ENCODE measurements around the gene CDK14. TPM values are rescaled to one million over a fixed set of nuclear protein-coding genes. Genes with fewer than 3 reads are reported as not detected.

The CDK14 gene
- total RNA-seq, 1 experiment from 2014 or later = 39.1 TPM

GRCh38 chr7:90839727-90840291 lies 243.7 kb downstream of the CDK14 start:
- ChIA-PET POLR2A (ENCODE audit: unreplicated experiment) (no interaction called here), CTCF (no interaction called here)
- TF ChIP-seq EZH2 (IDR thresholded peaks at IDR 0.05; ENCODE audit: low read depth) = no peak
- H3K27ac ChIP-seq = no peak overlapping the region
- intact Hi-C loops (cut with micrococcal nuclease; ENCODE audit: unreplicated experiment) = no loop called here
- no peaks in the 10 kb centered on the region for H3K79me2 ChIP-seq (ENCODE audit: low read depth)
- no peaks in the 10 kb centered on the region for H3K36me3 ChIP-seq (ENCODE audit: low read depth)
- no peaks in the 10 kb centered on the region for H3K9me3 ChIP-seq (ENCODE audit: insufficient read depth, low read depth)
- H3K4me1 ChIP-seq (replicated peaks; ENCODE audit: insufficient read depth) = no peaks in the 10 kb centered on the region
- H3F3A ChIP-seq (ENCODE audit: insufficient read depth, low read depth) = no peaks in the 10 kb centered on the region
- H3K9me2 ChIP-seq (ENCODE audit: insufficient read depth) = no peaks in the 10 kb centered on the region
- H3K27me3 ChIP-seq (ENCODE audit: insufficient read depth, low read depth) = no peaks in the 10 kb centered on the region
- BruUV-seq (replicated peaks) = no TSS peak
- H2AFZ ChIP-seq = no peak overlapping the region
- H3K4me2 ChIP-seq = no peak overlapping the region
- no peaks in the 10 kb centered on the region for H4K20me1 ChIP-seq (ENCODE audit: insufficient read depth)
- no peak overlapping the region for H3K4me3 ChIP-seq
- no peak for DNase-seq

DNA sequence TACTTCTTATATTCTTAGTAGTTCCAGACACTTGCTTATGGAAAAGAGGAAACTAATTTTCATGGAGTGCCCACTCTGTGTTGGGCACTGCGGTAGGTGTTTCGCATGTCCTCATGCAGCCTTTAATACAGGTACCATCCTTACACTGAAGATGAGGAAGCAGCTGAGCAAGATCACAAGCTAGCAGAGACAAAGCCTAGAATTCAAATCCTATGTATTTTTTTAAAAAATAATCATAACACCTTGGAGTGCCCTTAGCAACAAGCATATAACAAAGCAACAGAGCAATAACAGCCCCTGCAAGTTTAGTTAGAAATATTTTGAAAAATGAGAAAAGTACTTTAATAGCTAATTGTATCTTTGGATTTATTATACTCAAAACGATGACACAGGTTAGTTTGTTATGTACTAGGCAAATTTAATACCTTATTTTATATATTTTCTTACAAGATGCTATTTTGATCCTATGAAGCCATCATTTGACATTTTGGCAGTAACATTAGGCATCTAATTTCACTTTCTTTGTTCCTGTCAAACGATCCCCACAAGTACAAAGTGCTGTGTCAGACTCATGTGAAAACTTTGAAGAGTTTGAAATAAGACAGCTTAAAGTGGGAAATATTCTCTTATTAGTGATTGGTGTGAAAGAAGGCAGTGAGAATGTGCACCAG lies 245.8 kb downstream of the CDK14 start:
- BruUV-seq (replicated peaks) = no TSS peak
- CTCF ChIA-PET = interaction anchor here (0.5 kb wide), 1 partner anchor 65 kb away, joined by 4 read pairs; no protein-coding TSS in a partner anchor
- no peak overlapping the region for H3K4me2 ChIP-seq

GRCh38 chr7:90842430-90842788 lies 246.3 kb downstream of the CDK14 start:
- Histone ChIP-seq H3K9me2 (ENCODE audit: insufficient read depth) (no peaks in the 10 kb centered on the region), H3K27me3 (ENCODE audit: insufficient read depth, low read depth) (no peaks in the 10 kb centered on the region), H3F3A (ENCODE audit: insufficient read depth, low read depth) (no peaks in the 10 kb centered on the region), H3K36me3 (ENCODE audit: low read depth) (no peaks in the 10 kb centered on the region), H3K4me3 (no peak overlapping the region), H3K27ac (no peak overlapping the region), H3K4me1 (replicated peaks; ENCODE audit: insufficient read depth) (no peaks in the 10 kb centered on the region), H3K9me3 (ENCODE audit: insufficient read depth, low read depth) (no peaks in the 10 kb centered on the region), H2AFZ (no peak overlapping the region), H4K20me1 (ENCODE audit: insufficient read depth) (no peaks in the 10 kb centered on the region), H3K79me2 (ENCODE audit: low read depth) (no peaks in the 10 kb centered on the region), H3K4me2 (no peak overlapping the region)
- ChIA-PET POLR2A (ENCODE audit: unreplicated experiment) (no interaction called here), CTCF (no interaction called here)
- TF ChIP-seq EZH2 (IDR thresholded peaks at IDR 0.05; ENCODE audit: low read depth) = no peak
- TF ChIP-seq, protein P1, sequence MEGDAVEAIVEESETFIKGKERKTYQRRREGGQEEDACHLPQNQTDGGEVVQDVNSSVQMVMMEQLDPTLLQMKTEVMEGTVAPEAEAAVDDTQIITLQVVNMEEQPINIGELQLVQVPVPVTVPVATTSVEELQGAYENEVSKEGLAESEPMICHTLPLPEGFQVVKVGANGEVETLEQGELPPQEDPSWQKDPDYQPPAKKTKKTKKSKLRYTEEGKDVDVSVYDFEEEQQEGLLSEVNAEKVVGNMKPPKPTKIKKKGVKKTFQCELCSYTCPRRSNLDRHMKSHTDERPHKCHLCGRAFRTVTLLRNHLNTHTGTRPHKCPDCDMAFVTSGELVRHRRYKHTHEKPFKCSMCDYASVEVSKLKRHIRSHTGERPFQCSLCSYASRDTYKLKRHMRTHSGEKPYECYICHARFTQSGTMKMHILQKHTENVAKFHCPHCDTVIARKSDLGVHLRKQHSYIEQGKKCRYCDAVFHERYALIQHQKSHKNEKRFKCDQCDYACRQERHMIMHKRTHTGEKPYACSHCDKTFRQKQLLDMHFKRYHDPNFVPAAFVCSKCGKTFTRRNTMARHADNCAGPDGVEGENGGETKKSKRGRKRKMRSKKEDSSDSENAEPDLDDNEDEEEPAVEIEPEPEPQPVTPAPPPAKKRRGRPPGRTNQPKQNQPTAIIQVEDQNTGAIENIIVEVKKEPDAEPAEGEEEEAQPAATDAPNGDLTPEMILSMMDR (conservative IDR thresholded peaks at IDR 0.05) = no peak
- no TSS peak for BruUV-seq (replicated peaks)
- intact Hi-C loops (cut with micrococcal nuclease; ENCODE audit: unreplicated experiment) = no loop called here
- no peak for DNase-seq

More for the DNA sequence above, 245.8 kb downstream of the CDK14 start:
- Histone ChIP-seq H3K36me3 (ENCODE audit: low read depth) (no peaks in the 10 kb centered on the region), H3K79me2 (ENCODE audit: low read depth) (no peaks in the 10 kb centered on the region), H3F3A (ENCODE audit: insufficient read depth, low read depth) (no peaks in the 10 kb centered on the region), H3K9me2 (ENCODE audit: insufficient read depth) (no peaks in the 10 kb centered on the region), H3K27ac (no peak overlapping the region), H3K9me3 (ENCODE audit: insufficient read depth, low read depth) (no peaks in the 10 kb centered on the region), H3K4me3 (no peak overlapping the region), H4K20me1 (ENCODE audit: insufficient read depth) (no peaks in the 10 kb centered on the region), H2AFZ (no peak overlapping the region), H3K4me1 (replicated peaks; ENCODE audit: insufficient read depth) (no peaks in the 10 kb centered on the region), H3K27me3 (ENCODE audit: insufficient read depth, low read depth) (no peaks in the 10 kb centered on the region)
- intact Hi-C loops (cut with micrococcal nuclease; ENCODE audit: unreplicated experiment) = no loop called here
- no peak for DNase-seq
- POLR2A ChIA-PET (ENCODE audit: unreplicated experiment) = no interaction called here
- TF ChIP-seq, protein P1 (conservative IDR thresholded peaks at IDR 0.05) = no peak
- no peak for TF ChIP-seq EZH2 (IDR thresholded peaks at IDR 0.05; ENCODE audit: low read depth)
